NCI-H226 (cell line): ENCODE results near the gene KRTAP12-4.
"Not testable (repeated sequence)": the region's sequence is repeated elsewhere in the genome, so short reads cannot be mapped to it uniquely, and the experiment has no call there.

Experiments used
- DNase-seq: peaks from one replicate; pipeline ENCODE4 v3.0.0-alpha.2; 2015

KRTAP12-4 gene

GRCh38 chr21:44654576-44655175, at the start of gene KRTAP12-4:
Gene KRTAP12-4 (minus strand): TSS chr21:44654659. CDS start chr21:44654614, 45 bp downstream.
- no peak for DNase-seq

- DNase-seq: no peak
Measured at GRCh38 chr21:44703731-44704635, 49.5 kb upstream of the KRTAP12-4 start.

- DNase-seq: no peak
Measured at GRCh38 chr21:44702973-44703730, 48.7 kb upstream of the KRTAP12-4 start.

- no peak for DNase-seq
Measured at GRCh38 chr21:44702111-44702972, 47.9 kb upstream of the KRTAP12-4 start.

- DNase-seq: no peak
Measured at GRCh38 chr21:44701541-44701940, 47.1 kb upstream of the KRTAP12-4 start.

GRCh38 chr21:44701023-44701400, 46.6 kb upstream of the KRTAP12-4 start:
- DNase-seq: no peak

GRCh38 chr21:44700101-44701022, 45.9 kb upstream of the KRTAP12-4 start:
- DNase-seq: no peak

- DNase-seq: no peak
Measured at GRCh38 chr21:44699502-44700001, 45.1 kb upstream of the KRTAP12-4 start.

GRCh38 chr21:44697811-44698734, 43.6 kb upstream of the KRTAP12-4 start:
- DNase-seq: no peak

- not testable (repeated sequence) for DNase-seq
Measured at GRCh38 chr21:44697172-44697810, 42.8 kb upstream of the KRTAP12-4 start, which contains the start of gene KRTAP10-12. Gene KRTAP10-12 (plus strand): TSS chr21:44697172. CDS start chr21:44697202, 30 bp downstream.

- no peak for DNase-seq
Measured at GRCh38 chr21:44696572-44696971, 42.1 kb upstream of the KRTAP12-4 start.

GRCh38 chr21:44695641-44696040, 41.2 kb upstream of the KRTAP12-4 start:
- no peak for DNase-seq

- DNase-seq: no peak
Measured at GRCh38 chr21:44695184-44695583, 40.7 kb upstream of the KRTAP12-4 start.

GRCh38 chr21:44694776-44695175, 40.3 kb upstream of the KRTAP12-4 start:
- no peak for DNase-seq

GRCh38 chr21:44692798-44693512, 38.5 kb upstream of the KRTAP12-4 start:
- DNase-seq: no peak

- no peak for DNase-seq
Measured at GRCh38 chr21:44691686-44692085, 37.2 kb upstream of the KRTAP12-4 start.

GRCh38 chr21:44689740-44690139, 35.3 kb upstream of the KRTAP12-4 start:
- DNase-seq: not testable (repeated sequence)

GRCh38 chr21:44687671-44688070, 33.2 kb upstream of the KRTAP12-4 start:
- DNase-seq: no peak
